HFF-Myc (cell line): ENCODE results near the gene BPI.

Experiments
- DNase-seq: peaks from one replicate; pipeline ENCODE4 v3.0.0-alpha.2; 2011; ENCODE audit warnings: low read depth; ENCODE audit errors: extremely low read depth
- H3K4me3 ChIP-seq: replicated peaks from 2 replicates; pipeline ENCODE4 v1.5.1; 2011; ENCODE audit warnings: low read depth, mild to moderate bottlenecking, control low read depth, low read length
- TF ChIP-seq, protein P1 (sequence below): IDR thresholded peaks from 2 replicates; pipeline ENCODE4 v1.5.1; 2012; ENCODE audit warnings: mild to moderate bottlenecking, low read depth, low read length, control low read depth; ENCODE audit errors: missing control alignments

Gene BPI

DNA sequence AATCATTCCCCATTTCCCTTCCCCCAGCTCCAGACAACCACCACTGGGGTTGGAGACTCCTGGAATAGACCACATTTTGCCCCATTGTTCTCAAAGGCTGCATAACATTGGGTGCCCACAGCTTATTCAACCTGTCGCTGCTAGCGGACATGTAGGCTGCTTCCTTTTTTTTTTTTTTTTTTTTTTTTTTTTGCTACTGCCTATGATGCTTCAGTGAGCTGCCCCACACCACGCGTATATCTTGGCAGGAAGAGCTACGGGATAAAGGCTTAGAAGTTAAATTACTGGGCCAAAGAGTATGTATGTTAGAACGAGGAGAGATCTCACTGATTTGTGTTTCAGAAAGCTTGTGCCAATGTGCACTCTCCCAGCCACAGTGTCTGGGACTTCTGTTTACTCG is 49.4 kb downstream of the BPI start:
- TF ChIP-seq, protein P1, sequence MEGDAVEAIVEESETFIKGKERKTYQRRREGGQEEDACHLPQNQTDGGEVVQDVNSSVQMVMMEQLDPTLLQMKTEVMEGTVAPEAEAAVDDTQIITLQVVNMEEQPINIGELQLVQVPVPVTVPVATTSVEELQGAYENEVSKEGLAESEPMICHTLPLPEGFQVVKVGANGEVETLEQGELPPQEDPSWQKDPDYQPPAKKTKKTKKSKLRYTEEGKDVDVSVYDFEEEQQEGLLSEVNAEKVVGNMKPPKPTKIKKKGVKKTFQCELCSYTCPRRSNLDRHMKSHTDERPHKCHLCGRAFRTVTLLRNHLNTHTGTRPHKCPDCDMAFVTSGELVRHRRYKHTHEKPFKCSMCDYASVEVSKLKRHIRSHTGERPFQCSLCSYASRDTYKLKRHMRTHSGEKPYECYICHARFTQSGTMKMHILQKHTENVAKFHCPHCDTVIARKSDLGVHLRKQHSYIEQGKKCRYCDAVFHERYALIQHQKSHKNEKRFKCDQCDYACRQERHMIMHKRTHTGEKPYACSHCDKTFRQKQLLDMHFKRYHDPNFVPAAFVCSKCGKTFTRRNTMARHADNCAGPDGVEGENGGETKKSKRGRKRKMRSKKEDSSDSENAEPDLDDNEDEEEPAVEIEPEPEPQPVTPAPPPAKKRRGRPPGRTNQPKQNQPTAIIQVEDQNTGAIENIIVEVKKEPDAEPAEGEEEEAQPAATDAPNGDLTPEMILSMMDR: no peak
- no peak for DNase-seq
- H3K4me3 ChIP-seq: no peak overlapping the region

DNA sequence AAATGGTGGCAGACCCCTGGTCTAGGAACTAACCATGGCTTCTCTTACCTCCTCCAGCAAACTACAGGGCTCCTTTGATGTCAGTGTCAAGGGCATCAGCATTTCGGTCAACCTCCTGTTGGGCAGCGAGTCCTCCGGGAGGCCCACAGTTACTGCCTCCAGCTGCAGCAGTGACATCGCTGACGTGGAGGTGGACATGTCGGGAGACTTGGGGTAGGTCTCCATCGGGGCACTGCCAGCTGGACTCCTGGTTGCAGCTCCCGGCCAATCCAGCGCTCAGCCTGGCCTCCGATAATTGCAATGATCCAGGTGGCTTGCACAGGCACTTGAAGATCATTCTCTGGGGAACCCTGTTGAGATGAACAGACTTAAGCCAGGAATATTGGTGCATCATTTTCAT is 50.3 kb downstream of the BPI start:
- TF ChIP-seq, protein P1: no peak
- DNase-seq: no peak
- H3K4me3 ChIP-seq: no peak overlapping the region

GRCh38 chr20:38355161-38356012 is 51.4 kb downstream of the BPI start:
- TF ChIP-seq, protein P1: no peak
- no peak for DNase-seq
- H3K4me3 ChIP-seq: no peak overlapping the region

DNA sequence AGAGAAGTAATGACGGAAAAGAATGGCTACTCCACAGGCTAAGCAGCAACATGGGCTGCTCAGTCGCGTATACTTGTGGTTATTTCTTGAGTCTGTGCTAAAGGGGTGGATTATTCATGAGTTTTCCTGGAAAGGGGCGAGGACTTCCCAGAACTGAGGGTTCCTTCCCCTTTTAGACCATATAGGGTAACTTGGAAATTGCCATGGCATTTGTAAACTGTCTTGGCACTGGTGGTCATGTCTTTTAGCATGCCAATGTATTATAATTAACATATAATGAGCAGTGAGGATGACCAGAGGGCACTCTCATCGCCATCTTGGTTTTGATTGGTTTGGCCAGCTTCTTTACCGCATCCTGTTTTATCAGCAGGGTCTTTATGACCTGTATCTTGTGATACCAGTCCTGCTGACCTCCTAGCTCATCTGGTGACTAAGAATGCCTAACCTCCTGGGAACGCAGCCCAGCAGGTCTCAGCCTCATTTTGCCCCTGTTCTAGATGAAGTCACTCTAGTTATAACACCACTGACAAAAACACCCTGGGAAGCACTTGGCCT is 53.8 kb downstream of the BPI start:
- no peak for DNase-seq
- H3K4me3 ChIP-seq: no peak overlapping the region
- TF ChIP-seq, protein P1: no peak

GRCh38 chr20:38358556-38358955 is 54.6 kb downstream of the BPI start:
- DNase-seq: no peak
- H3K4me3 ChIP-seq: no peak overlapping the region
- TF ChIP-seq, protein P1: no peak

DNA sequence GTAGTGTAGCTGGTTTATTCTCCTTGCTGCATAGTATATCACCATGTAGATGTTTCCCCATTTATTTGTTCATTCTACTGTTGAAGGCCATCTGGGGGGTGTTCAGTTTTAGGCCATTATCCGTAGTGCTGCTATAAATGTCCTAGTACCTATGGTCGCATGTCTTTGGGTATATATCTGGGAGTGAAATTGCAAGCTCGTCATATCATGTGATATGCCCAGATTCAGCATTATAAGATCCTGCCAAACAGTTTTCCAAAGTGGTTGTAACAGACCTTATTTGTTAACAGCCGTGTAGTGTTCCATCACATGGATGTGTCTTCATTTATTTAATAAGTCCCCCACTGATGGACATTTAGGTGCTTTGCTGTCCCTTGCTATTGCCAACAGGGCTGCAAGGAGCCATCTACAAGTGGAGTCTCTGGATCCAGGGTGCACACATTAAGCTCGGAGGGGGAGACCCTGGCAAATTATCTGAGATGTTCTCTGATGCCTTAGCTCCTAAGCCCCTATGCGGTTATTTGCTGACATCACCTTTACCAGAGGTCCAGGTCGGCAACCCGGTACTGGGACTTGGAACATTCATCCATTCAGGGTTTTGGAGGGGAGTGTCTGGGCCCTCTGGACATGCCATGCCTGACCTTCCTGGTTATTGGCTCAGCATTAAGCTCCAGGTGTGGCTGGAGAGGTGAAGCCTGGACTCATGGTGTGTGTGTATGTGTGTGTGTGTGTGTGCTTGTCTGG is 59.2 kb downstream of the BPI start:
- no peak overlapping the region for H3K4me3 ChIP-seq
- no peak for DNase-seq
- TF ChIP-seq, protein P1: no peak
